ENCODE results near the gene DNAL4. TPM values are rescaled to one million over a fixed set of nuclear protein-coding genes. Genes with fewer than 3 reads are reported as not detected.

DNAL4 gene
- polyA plus RNA-seq, 3 donors: 8.9 to 9.3 (median 9.0) TPM

DNA sequence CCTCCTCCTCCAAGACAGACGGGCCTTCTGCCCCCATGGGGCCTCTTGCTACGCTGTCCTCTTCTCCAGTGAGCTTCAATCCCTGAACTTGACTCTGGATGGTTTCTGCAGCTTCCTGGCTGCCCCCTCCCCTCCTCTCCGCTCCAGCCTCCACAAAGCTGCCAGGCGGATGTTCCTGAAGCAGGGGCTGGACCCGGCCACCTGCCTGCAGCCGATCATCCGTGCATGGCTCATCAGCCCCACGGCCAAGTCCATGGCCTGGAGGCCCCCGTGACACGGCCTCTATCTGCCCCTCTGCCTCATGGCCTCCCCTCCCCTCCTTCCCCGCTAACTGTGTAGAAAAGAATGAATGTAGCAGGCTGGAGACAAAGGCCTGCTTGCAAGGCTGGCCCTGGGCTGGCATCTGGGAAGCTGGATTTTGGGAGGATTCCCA is 31.4 kb downstream of the DNAL4 start:
- Histone ChIP-seq H3K4me1 (ENCODE audit: control insufficient read depth in 1 of 2, insufficient read depth in 2 of 2, low read length in 2 of 2) (peaks cover 10 to 12% of the 10 kb centered on the region in 2 donors), H3K36me3 (replicated peaks in 1 of 2; ENCODE audit: control insufficient read depth in 1 of 2, insufficient read depth in 2 of 2, low read length in 2 of 2) (no peaks in the 10 kb centered on the region), H3K27ac (ENCODE audit: low read depth in 1 of 2, low read length in 2 of 2) (no peak overlapping the region), H3K27me3 (ENCODE audit: control insufficient read depth in 2 of 2, insufficient read depth in 2 of 2, low read length in 2 of 2) (no peaks in the 10 kb centered on the region), H3K79me2 (ENCODE audit: insufficient read depth, low read length) (peaks cover 15% of the 10 kb centered on the region), H3K9ac (ENCODE audit: insufficient read depth, low read length, poor library complexity, severe bottlenecking) (no peak overlapping the region), H3K4me2 (replicated peaks; ENCODE audit: extremely low read depth, low read length, poor library complexity, severe bottlenecking) (no peak overlapping the region), H2AFZ (ENCODE audit: insufficient read depth, low read depth, low read length, poor library complexity, severe bottlenecking) (no peak overlapping the region), H4K20me1 (ENCODE audit: insufficient read depth, low read length) (no peaks in the 10 kb centered on the region), H3K4me3 (replicated peaks in 1 of 3; ENCODE audit: low read depth in 2 of 3, low read length in 3 of 3) (no peak overlapping the region), H3K9me3 (replicated peaks in 1 of 2; ENCODE audit: control insufficient read depth in 1 of 2, insufficient read depth in 1 of 2, low read length in 2 of 2) (no peaks in the 10 kb centered on the region)
- WGBS (ENCODE audit: insufficient coverage): 87% methylated on average over 6 of the region's 11 CpGs
- peaks cover 19% of the 10 kb centered on the region for H3K4me1 Mint-ChIP-seq
- no peak overlapping the region for H3K4me3 Mint-ChIP-seq
- DNase-seq: no peak
- H3K27ac Mint-ChIP-seq: no peak overlapping the region
- peaks cover 0 to 1% (median 0%) of the 10 kb centered on the region in 7 donors for H3K9me3 Mint-ChIP-seq
- TF ChIP-seq, protein P1, sequence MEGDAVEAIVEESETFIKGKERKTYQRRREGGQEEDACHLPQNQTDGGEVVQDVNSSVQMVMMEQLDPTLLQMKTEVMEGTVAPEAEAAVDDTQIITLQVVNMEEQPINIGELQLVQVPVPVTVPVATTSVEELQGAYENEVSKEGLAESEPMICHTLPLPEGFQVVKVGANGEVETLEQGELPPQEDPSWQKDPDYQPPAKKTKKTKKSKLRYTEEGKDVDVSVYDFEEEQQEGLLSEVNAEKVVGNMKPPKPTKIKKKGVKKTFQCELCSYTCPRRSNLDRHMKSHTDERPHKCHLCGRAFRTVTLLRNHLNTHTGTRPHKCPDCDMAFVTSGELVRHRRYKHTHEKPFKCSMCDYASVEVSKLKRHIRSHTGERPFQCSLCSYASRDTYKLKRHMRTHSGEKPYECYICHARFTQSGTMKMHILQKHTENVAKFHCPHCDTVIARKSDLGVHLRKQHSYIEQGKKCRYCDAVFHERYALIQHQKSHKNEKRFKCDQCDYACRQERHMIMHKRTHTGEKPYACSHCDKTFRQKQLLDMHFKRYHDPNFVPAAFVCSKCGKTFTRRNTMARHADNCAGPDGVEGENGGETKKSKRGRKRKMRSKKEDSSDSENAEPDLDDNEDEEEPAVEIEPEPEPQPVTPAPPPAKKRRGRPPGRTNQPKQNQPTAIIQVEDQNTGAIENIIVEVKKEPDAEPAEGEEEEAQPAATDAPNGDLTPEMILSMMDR (IDR thresholded peaks at IDR 0.05): no peak
- intact Hi-C loops (cut with micrococcal nuclease): no loop called here
- peaks cover 0 to 3% of the 10 kb centered on the region in 2 donors for H3K36me3 Mint-ChIP-seq
- peaks cover 0 to 4% (median 3%) of the 10 kb centered on the region in 3 donors for H3K27me3 Mint-ChIP-seq (ENCODE audit: low read depth in 3 of 3)

DNA sequence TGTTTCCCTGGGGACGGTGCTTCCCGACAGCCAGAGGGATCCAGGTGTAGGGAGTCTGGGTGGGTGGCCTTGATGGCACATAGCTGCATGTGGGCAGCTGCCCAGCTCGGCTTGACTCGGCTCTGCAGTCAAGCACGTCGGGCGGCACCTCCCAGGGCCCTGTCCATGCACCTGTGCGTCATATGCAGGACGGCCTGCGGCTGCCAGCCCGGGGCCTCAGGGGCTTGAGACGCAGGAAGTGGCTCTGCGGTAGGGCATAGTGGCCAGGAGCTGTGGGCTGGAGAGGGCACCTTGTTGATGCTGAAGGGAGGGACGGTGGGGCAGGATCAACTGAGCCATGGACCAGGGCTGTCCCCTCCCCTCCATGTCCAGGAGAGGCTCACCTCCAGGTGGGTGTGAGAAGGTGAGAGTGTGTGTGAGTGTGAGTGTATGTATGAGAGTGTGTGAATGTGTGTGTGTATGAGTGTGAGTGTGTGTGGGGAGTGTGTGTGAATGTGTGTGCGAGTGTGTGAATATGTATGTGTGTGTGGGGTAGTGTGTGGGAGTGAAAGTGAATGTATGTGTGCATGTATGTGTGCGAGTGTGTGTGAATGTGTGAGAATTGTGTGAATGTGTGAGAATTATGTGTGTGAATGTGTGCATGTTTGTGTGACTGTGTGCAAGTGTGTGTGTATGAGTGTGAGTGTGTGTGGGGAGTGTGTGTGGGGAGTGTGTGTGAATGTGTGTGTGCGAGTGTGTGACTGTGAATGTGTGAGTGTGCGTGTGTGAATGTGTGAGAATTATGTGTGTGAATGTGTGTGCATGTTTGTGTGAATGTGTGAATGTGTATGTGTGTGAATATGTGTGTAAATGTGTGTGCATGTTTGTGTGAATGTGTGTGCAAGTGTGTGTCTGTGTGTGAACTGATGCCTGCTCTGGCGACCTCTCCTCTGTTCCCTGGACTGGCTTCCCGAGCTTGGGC is 32.5 kb downstream of the DNAL4 start:
- Histone ChIP-seq H3K9me3 (replicated peaks in 1 of 2; ENCODE audit: control insufficient read depth in 1 of 2, insufficient read depth in 1 of 2, low read length in 2 of 2) (no peaks in the 10 kb centered on the region), H3K27me3 (ENCODE audit: control insufficient read depth in 2 of 2, insufficient read depth in 2 of 2, low read length in 2 of 2) (no peaks in the 10 kb centered on the region), H3K79me2 (ENCODE audit: insufficient read depth, low read length) (peaks cover 25% of the 10 kb centered on the region), H3K4me2 (replicated peaks; ENCODE audit: extremely low read depth, low read length, poor library complexity, severe bottlenecking) (no peak overlapping the region), H3K36me3 (replicated peaks in 1 of 2; ENCODE audit: control insufficient read depth in 1 of 2, insufficient read depth in 2 of 2, low read length in 2 of 2) (no peaks in the 10 kb centered on the region), H3K27ac (ENCODE audit: low read depth in 1 of 2, low read length in 2 of 2) (no peak overlapping the region), H3K4me3 (replicated peaks in 1 of 3; ENCODE audit: low read depth in 2 of 3, low read length in 3 of 3) (no peak overlapping the region), H3K9ac (ENCODE audit: insufficient read depth, low read length, poor library complexity, severe bottlenecking) (no peak overlapping the region), H2AFZ (ENCODE audit: insufficient read depth, low read depth, low read length, poor library complexity, severe bottlenecking) (no peak overlapping the region), H3K4me1 (ENCODE audit: control insufficient read depth in 1 of 2, insufficient read depth in 2 of 2, low read length in 2 of 2) (peaks cover 20 to 23% of the 10 kb centered on the region in 2 donors), H4K20me1 (ENCODE audit: insufficient read depth, low read length) (no peaks in the 10 kb centered on the region)
- H3K36me3 Mint-ChIP-seq: peaks cover 0 to 3% of the 10 kb centered on the region in 2 donors
- DNase-seq: no peak
- TF ChIP-seq, protein P1 (IDR thresholded peaks at IDR 0.05): no peak
- intact Hi-C loops (cut with micrococcal nuclease): no loop called here
- peaks cover 30% of the 10 kb centered on the region for H3K4me1 Mint-ChIP-seq
- peaks cover 0 to 4% (median 3%) of the 10 kb centered on the region in 3 donors for H3K27me3 Mint-ChIP-seq (ENCODE audit: low read depth in 3 of 3)
- no peak overlapping the region for H3K27ac Mint-ChIP-seq
- WGBS (ENCODE audit: insufficient coverage): 86% methylated on average over 9 of the region's 20 CpGs
- no peak overlapping the region for H3K4me3 Mint-ChIP-seq
- H3K9me3 Mint-ChIP-seq: peaks cover 0 to 1% (median 0%) of the 10 kb centered on the region in 7 donors
